B cell (primary cell): ENCODE data around the gene S100A1.

Experiments used
- CTCF ChIP-seq: fragments of 200-600 bp; IDR thresholded peaks from one replicate; pipeline ENCODE4 v1.8.0; 2022; ENCODE audit warnings: antibody characterized with exemption, mild to moderate bottlenecking
- EZH2 ChIP-seq: IDR thresholded peaks from 2 replicates; pipeline ENCODE4 v1.6.1; 2012; ENCODE audit warnings: borderline replicate concordance, low read depth, mild to moderate bottlenecking, moderate library complexity, low read length; ENCODE audit not compliant: insufficient read depth, poor library complexity, severe bottlenecking

GRCh38 chr1:153635872-153636271 lies 7.6 kb downstream of the S100A1 start:
- TF ChIP-seq CTCF (no peak), EZH2 (no peak)
